Right kidney (tissue), 1 donor: Measurements from ENCODE around the gene NEDD9.

Source experiments
- DNase-seq: peaks from one replicate; pipeline ENCODE4 v3.0.0-alpha.2; 2016

The NEDD9 gene

GRCh38 chr6:11235062-11235461 is 2.6 kb upstream of the NEDD9 start:
- DNase-seq = no peak

- no peak for DNase-seq
These were observed 1.5 kb upstream of the NEDD9 start for GRCh38 chr6:11233673-11234573.

- DNase-seq = peak; percentile 85
These were observed 530 bp upstream of the NEDD9 start for GRCh38 chr6:11232770-11233626.

GRCh38 chr6:11231564-11232192 is 790 bp downstream of the NEDD9 start:
- DNase-seq = no peak

GRCh38 chr6:11231108-11231463 is 1.4 kb downstream of the NEDD9 start:
- no peak for DNase-seq

GRCh38 chr6:11230158-11231107 is 2.0 kb downstream of the NEDD9 start:
- no peak for DNase-seq

- DNase-seq = no peak
These were observed 2.8 kb downstream of the NEDD9 start for GRCh38 chr6:11229655-11230046.

GRCh38 chr6:11228935-11229654 is 3.4 kb downstream of the NEDD9 start:
- no peak for DNase-seq

- DNase-seq = no peak
These were observed 4.8 kb downstream of the NEDD9 start for GRCh38 chr6:11227698-11228097.

- no peak for DNase-seq
These were observed 6.5 kb downstream of the NEDD9 start for GRCh38 chr6:11226005-11226404.

- DNase-seq = no peak
These were observed 7.5 kb downstream of the NEDD9 start for GRCh38 chr6:11224966-11225463.

GRCh38 chr6:11224252-11224965 is 8.1 kb downstream of the NEDD9 start:
- DNase-seq = no peak

- DNase-seq = no peak
These were observed 9.1 kb downstream of the NEDD9 start for GRCh38 chr6:11223286-11223864.

- no peak for DNase-seq
These were observed 9.8 kb downstream of the NEDD9 start for GRCh38 chr6:11222385-11223277.

GRCh38 chr6:11221623-11222384 is 10.7 kb downstream of the NEDD9 start:
- no peak for DNase-seq

- no peak for DNase-seq
These were observed 13.1 kb downstream of the NEDD9 start for GRCh38 chr6:11219400-11219834.

- peak; percentile 29 for DNase-seq
These were observed 13.7 kb downstream of the NEDD9 start for GRCh38 chr6:11218538-11219399.
